PC-9 (cell line): ENCODE results near the gene ISM2.

Experiments
- EZH2 ChIP-seq: fragments of 200-600 bp; sonication (generic); IDR thresholded peaks from 2 replicates; pipeline ENCODE4 v1.8.0; 2017; ENCODE audit warnings: antibody characterized with exemption, low read depth
- TF ChIP-seq, protein P1 (sequence below): fragments of 200-600 bp; sonication (generic); conservative IDR thresholded peaks from 2 replicates; pipeline ENCODE4 v1.6.1; 2017; ENCODE audit warnings: mixed run types, antibody characterized with exemption, mild to moderate bottlenecking, moderate library complexity

DNA sequence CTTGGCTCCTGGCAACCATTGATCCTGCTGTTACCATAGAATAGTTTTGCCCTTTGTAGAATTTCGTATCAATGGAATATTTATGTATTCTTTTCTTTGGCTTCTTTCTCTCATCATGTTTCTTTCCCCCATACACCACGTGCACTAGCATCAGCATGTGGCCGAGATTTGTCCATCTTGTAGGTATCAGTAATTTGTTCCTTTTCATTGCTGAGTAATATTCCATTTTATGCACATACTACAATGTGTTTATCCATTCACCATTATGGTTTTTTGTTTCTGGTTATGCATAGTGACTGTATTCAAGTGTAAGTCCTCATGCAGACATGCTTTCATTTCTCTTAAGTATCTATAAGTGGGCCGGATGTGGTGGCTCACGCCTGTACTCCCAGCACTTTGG is 4.5 kb upstream of the ISM2 start:
- TF ChIP-seq, protein P1, sequence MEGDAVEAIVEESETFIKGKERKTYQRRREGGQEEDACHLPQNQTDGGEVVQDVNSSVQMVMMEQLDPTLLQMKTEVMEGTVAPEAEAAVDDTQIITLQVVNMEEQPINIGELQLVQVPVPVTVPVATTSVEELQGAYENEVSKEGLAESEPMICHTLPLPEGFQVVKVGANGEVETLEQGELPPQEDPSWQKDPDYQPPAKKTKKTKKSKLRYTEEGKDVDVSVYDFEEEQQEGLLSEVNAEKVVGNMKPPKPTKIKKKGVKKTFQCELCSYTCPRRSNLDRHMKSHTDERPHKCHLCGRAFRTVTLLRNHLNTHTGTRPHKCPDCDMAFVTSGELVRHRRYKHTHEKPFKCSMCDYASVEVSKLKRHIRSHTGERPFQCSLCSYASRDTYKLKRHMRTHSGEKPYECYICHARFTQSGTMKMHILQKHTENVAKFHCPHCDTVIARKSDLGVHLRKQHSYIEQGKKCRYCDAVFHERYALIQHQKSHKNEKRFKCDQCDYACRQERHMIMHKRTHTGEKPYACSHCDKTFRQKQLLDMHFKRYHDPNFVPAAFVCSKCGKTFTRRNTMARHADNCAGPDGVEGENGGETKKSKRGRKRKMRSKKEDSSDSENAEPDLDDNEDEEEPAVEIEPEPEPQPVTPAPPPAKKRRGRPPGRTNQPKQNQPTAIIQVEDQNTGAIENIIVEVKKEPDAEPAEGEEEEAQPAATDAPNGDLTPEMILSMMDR = no peak
- TF ChIP-seq EZH2 = no peak
